ENCODE results near the gene PPP1R9B.

- no peak for TF ChIP-seq CTCF (IDR thresholded peaks at IDR 0.05)
- TF ChIP-seq POLR2A (IDR thresholded peaks at IDR 0.05) = no peak
Observed at GRCh38 chr17:50091918-50092285, 58.6 kb downstream of the PPP1R9B start.

Data from tibial nerve (tissue), 3 donors.